ENCODE data around the gene FGD4.
"Not testable (repeated sequence)": the region's sequence is repeated elsewhere in the genome, so short reads cannot be mapped to it uniquely, and the experiment has no call there.

The FGD4 gene

GRCh38 chr12:32532951-32533350 lies 133.6 kb downstream of the FGD4 start:
- DNase-seq, result no peak

GRCh38 chr12:32533506-32533905 lies 134.1 kb downstream of the FGD4 start:
- DNase-seq, result not testable (repeated sequence)

GRCh38 chr12:32533971-32534590 lies 134.7 kb downstream of the FGD4 start:
- DNase-seq, result no peak

GRCh38 chr12:32534698-32535097 lies 135.3 kb downstream of the FGD4 start:
- DNase-seq, result no peak

- DNase-seq, result no peak
Observed at GRCh38 chr12:32535288-32535999, 136.1 kb downstream of the FGD4 start.

- no peak for DNase-seq
Observed at GRCh38 chr12:32536000-32536345, 136.6 kb downstream of the FGD4 start.

GRCh38 chr12:32541754-32542374 lies 142.5 kb downstream of the FGD4 start:
- no peak for DNase-seq

GRCh38 chr12:32542428-32543229 lies 143.3 kb downstream of the FGD4 start:
- no peak for DNase-seq

- DNase-seq, result no peak
Observed at GRCh38 chr12:32544893-32545292, 145.5 kb downstream of the FGD4 start.

- DNase-seq, result no peak
Observed at GRCh38 chr12:32545413-32545980, 146.1 kb downstream of the FGD4 start.

GRCh38 chr12:32546272-32546671 lies 146.9 kb downstream of the FGD4 start:
- DNase-seq, result no peak

GRCh38 chr12:32548691-32549281 lies 149.4 kb downstream of the FGD4 start:
- no peak for DNase-seq

GRCh38 chr12:32549675-32550079 lies 150.3 kb downstream of the FGD4 start:
- no peak for DNase-seq

GRCh38 chr12:32551058-32551457 lies 151.7 kb downstream of the FGD4 start:
- no peak for DNase-seq

GRCh38 chr12:32558903-32559302 lies 159.5 kb downstream of the FGD4 start:
- no peak for DNase-seq

- DNase-seq, result no peak
Observed at GRCh38 chr12:32559434-32559833, 160.1 kb downstream of the FGD4 start.

GRCh38 chr12:32560520-32560919 lies 161.2 kb downstream of the FGD4 start:
- DNase-seq, result no peak

GRCh38 chr12:32561931-32562341 lies 162.6 kb downstream of the FGD4 start:
- DNase-seq, result no peak

- DNase-seq, result not testable (repeated sequence)
Observed at GRCh38 chr12:32562413-32562812, 163.1 kb downstream of the FGD4 start.

GRCh38 chr12:32566663-32567295 lies 167.4 kb downstream of the FGD4 start:
- no peak for DNase-seq

GRCh38 chr12:32567296-32567674 lies 167.9 kb downstream of the FGD4 start:
- no peak for DNase-seq

- DNase-seq, result no peak
Observed at GRCh38 chr12:32568228-32568627, 168.9 kb downstream of the FGD4 start.
